Stimulated activated naive B cell treated with anti-CD40 and anti-IgM and Interleukin-4, amounts not matched to agents 10 μg/mL and 1 μg/mL and 100 μg/mL, for 72 hours (primary cell): ENCODE data around the gene CDSN.
A peak's percentile ranks its signal among the peaks of the same experiment; 100 is the strongest.
"Not testable (repeated sequence)": the region's sequence is repeated elsewhere in the genome, so short reads cannot be mapped to it uniquely, and the experiment has no call there.

Source experiments
- ATAC-seq, 2 donors: fragments of 150-1000 bp; cut with Tn5 transposase; replicated peaks; 2 replicates each; pipeline ENCODE4 v1.10.0; 2021; ENCODE audit warnings: moderate library complexity in 1 of 2
- DNase-seq: peaks from one replicate; pipeline ENCODE4 v3.0.0; 2021
- H3K27ac Mint-ChIP-seq: one replicate; pipeline ENCODE4 v1.8.0; 2022; ENCODE audit warnings: mild to moderate bottlenecking, mixed read lengths
- H3K27me3 Mint-ChIP-seq, 2 donors: one replicate each; pipeline ENCODE4 v1.8.0; 2022; ENCODE audit warnings: mixed read lengths in 2 of 2
- H3K36me3 Mint-ChIP-seq, 2 donors: one replicate each; pipeline ENCODE4 v1.8.0; 2022; ENCODE audit warnings: mixed read lengths in 2 of 2, mild to moderate bottlenecking in 1 of 2
- H3K4me1 Mint-ChIP-seq, 2 donors: one replicate each; pipeline ENCODE4 v1.8.0; 2022; ENCODE audit warnings: mixed read lengths in 2 of 2, mild to moderate bottlenecking in 1 of 2
- H3K4me3 Mint-ChIP-seq, 2 donors: one replicate each; pipeline ENCODE4 v1.8.0; 2022; ENCODE audit warnings: mild to moderate bottlenecking in 2 of 2, mixed read lengths in 2 of 2, moderate library complexity in 1 of 2
- H3K9me3 Mint-ChIP-seq, 2 donors: one replicate each; pipeline ENCODE4 v1.8.0; 2022; ENCODE audit warnings: mixed read lengths in 2 of 2, mild to moderate bottlenecking in 1 of 2

CDSN gene

DNA sequence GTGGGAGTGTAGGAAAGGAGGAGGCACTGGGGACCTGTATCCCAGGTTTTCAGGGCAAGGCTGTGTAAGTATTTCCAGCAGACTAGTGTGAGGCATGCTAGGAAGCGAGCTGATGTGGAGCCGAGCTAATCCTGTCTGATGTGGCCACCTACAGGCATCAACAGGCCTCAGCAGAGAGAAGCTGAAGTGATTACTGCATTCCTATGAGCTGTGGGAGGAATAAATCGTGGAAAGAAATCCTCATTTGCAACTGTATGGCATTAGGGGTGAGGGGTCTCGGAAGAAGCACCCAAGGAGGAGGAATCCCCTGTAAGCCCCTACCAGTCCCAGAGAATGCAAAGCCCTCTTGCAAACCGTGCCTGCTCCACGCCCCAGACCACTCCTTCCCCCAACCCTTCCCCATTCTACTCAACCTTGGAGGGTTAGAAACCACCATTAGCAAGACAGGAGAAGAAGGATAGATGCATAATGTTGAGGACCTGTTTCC lies 49.5 kb downstream of the CDSN start:
- Mint-ChIP-seq H3K36me3 (no peaks in the 10 kb centered on the region), H3K4me1 (no peaks in the 10 kb centered on the region), H3K9me3 (no peaks in the 10 kb centered on the region), H3K27ac (no peak overlapping the region), H3K27me3 (no peaks in the 10 kb centered on the region), H3K4me3 (no peak overlapping the region)
- ATAC-seq: no peak
- no peak for DNase-seq

GRCh38 chr6:31068669-31069340 lies 51.4 kb downstream of the CDSN start:
- Mint-ChIP-seq H3K9me3 (no peaks in the 10 kb centered on the region), H3K4me3 (no peak overlapping the region), H3K27ac (no peak overlapping the region), H3K36me3 (no peaks in the 10 kb centered on the region), H3K27me3 (no peaks in the 10 kb centered on the region), H3K4me1 (no peaks in the 10 kb centered on the region)
- peak; percentile 66 for DNase-seq
- ATAC-seq: peak; percentile 89 to 99

DNA sequence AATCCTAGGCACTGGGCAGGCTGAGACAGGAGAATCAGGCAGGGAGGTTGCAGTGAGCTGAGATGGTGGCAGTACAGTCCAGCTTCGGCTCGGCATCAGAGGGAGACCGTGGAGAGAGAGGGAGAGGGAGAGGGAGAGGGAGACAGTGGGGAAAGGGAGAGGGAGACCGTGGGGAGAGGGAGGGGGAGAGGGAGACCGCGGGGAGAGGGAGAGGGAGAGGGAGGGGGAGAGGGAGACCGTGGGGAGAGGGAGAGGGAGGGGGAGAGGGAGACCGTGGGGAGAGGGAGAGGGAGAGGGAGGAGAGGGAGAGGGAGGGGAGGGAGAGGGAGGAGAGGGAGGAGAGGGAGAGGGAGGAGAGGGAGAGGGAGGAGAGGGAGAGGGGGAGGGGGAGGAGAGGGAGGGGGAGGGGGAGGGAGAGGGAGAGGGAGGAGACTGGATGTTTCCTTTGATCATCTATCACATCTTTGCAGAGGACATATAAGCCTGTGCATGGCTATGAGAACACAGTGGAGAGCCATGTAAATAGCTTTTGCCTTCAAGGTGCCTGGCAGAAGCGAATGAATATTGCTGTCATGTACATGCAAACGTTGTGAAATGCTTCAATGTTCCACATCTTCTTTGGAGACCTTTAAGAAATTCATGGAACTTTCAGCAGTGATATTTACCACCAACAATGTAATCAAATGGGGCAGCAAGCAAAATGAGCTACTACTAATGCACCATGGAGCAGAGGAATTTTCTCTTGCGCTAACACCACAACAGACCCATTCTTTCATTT lies 52.2 kb downstream of the CDSN start:
- not testable (repeated sequence) for DNase-seq, ATAC-seq, H3K4me3 Mint-ChIP-seq, H3K27me3 Mint-ChIP-seq, H3K9me3 Mint-ChIP-seq, H3K36me3 Mint-ChIP-seq, H3K4me1 Mint-ChIP-seq, H3K27ac Mint-ChIP-seq

- not testable (repeated sequence) for H3K9me3 Mint-ChIP-seq, H3K27ac Mint-ChIP-seq, DNase-seq, H3K36me3 Mint-ChIP-seq, H3K4me3 Mint-ChIP-seq, H3K4me1 Mint-ChIP-seq, H3K27me3 Mint-ChIP-seq, ATAC-seq
Measured at GRCh38 chr6:31067028-31067427, 53.2 kb downstream of the CDSN start.

GRCh38 chr6:31065556-31065955 lies 54.7 kb downstream of the CDSN start:
- ATAC-seq: no peak
- peaks cover 0 to 5% of the 10 kb centered on the region in 2 donors for H3K27me3 Mint-ChIP-seq
- H3K36me3 Mint-ChIP-seq: no peaks in the 10 kb centered on the region
- peak overlapping the region; percentile 31 for H3K27ac Mint-ChIP-seq
- no peaks in the 10 kb centered on the region for H3K9me3 Mint-ChIP-seq
- no peaks in the 10 kb centered on the region for H3K4me1 Mint-ChIP-seq
- DNase-seq: no peak
- H3K4me3 Mint-ChIP-seq: no peak overlapping the region
